CD1c-positive myeloid dendritic cell (primary cell): ENCODE measurements around the gene OR6K6.

Experiments used
- DNase-seq: peaks from one replicate; pipeline ENCODE4 v3.0.0-alpha.2; 2016; ENCODE audit errors: extremely low spot score

The OR6K6 gene

GRCh38 chr1:158801396-158801795 lies 46.9 kb downstream of the OR6K6 start:
- DNase-seq, result peak; percentile 45

DNA sequence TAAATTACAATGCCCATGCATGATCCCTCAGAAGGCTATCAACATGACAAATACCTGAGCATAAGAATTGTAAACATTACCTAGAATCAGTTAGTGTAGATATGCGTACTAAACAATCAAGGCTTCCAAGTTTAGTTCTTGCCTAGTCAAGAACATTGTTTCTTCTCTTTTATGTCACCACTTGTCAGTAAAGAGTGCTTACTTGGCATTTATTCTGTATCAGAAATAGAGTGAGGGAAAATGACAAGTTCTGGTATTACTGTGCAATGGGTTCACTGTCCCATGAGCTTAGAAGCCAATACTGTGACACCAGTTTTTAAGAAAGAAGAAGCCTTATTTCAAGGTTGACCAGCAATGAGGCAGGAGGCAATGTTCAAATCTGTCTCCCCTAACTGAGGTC lies 49.2 kb downstream of the OR6K6 start:
- no peak for DNase-seq
